GM18870 (cell line): Measurements from ENCODE around the gene NDUFAF8.

ENCODE experiments used
- ATAC-seq: cut with Tn5 transposase; IDR thresholded peaks from one replicate; pipeline ENCODE4 v1.9.1; 2021; ENCODE audit warnings: moderate library complexity; ENCODE audit not compliant: unreplicated experiment

NDUFAF8 gene

DNA sequence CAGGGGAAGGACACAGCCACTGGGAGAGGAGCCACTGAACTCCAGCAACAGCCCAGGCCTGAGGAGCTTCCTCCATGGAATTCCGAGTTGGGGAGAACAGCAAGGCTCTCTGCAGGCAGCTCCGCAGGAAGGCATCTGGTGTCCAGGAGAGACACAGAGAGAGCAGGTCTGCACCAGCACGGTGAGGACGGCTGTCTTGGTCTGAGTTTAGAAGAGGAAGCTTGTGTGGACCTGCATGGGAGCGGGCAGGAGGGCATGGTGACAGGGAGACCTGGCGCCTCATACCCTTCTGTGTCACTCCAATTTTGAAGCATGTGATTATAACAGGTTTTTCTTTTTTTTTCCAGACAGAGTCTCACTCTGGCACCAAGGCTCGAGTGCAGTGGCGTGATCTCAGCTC is 49.6 kb downstream of the NDUFAF8 start:
- ATAC-seq: no peak

GRCh38 chr17:81289627-81290026 is 50.5 kb downstream of the NDUFAF8 start:
- no peak for ATAC-seq

- ATAC-seq: no peak
These were observed 51.1 kb downstream of the NDUFAF8 start for GRCh38 chr17:81290230-81290629.
